Muscle of leg (tissue), 11 donors: ENCODE results near the gene FCER2. TPM values are rescaled to one million over a fixed set of nuclear protein-coding genes. Genes with fewer than 3 reads are reported as not detected.

Source experiments
- DNase-seq: peaks from one replicate; pipeline ENCODE4 v3.0.0; 2013
- H3K27ac ChIP-seq: one replicate; pipeline ENCODE4 v1.5.1; 2013; ENCODE audit warnings: mild to moderate bottlenecking, low read length, control low read depth
- H3K27me3 ChIP-seq: one replicate; pipeline ENCODE4 v1.6.1; 2013; ENCODE audit warnings: low read length; ENCODE audit not compliant: control insufficient read depth, insufficient read depth
- H3K36me3 ChIP-seq: one replicate; pipeline ENCODE4 v1.6.1; 2013; ENCODE audit warnings: low read length; ENCODE audit not compliant: control insufficient read depth, insufficient read depth
- H3K4me1 ChIP-seq: one replicate; pipeline ENCODE4 v1.6.1; 2013; ENCODE audit warnings: low read length; ENCODE audit not compliant: control insufficient read depth, insufficient read depth
- H3K4me3 ChIP-seq: one replicate; pipeline ENCODE4 v1.5.1; 2013; ENCODE audit warnings: low read length, control low read depth
- H3K9me3 ChIP-seq: replicated peaks from 2 replicates; pipeline ENCODE4 v1.6.1; 2013; ENCODE audit warnings: low read depth, low read length; ENCODE audit not compliant: control insufficient read depth
- WGBS: methylation state at CpG from one replicate; pipeline ENCODE4 v1.1.5; 2013; ENCODE audit warnings: missing lambda C conversion rate; ENCODE audit not compliant: insufficient coverage; 5-methylcytosine and 5-hydroxymethylcytosine counted together
- polyA plus RNA-seq, 8 donors: library from polyadenylated mRNA; unstranded; fragments of 120-200 nt; gene quantifications; one replicate each; pipeline versions ENCODE4 v1.2.1 to v1.2.3, GENCODE V29; 2013; ENCODE audit warnings: inconsistent platforms in 1 of 8, low replicate concordance in 1 of 8; ENCODE audit not compliant: insufficient read length in 8 of 8, insufficient read depth in 1 of 8
- total RNA-seq: library from RNA; stranded (reverse); fragments of 120-200 nt; gene quantifications from one replicate; pipeline ENCODE4 v1.2.4, GENCODE V29; 2013

The FCER2 gene
- total and polyA plus RNA-seq, 9 donors: 0.16 to 1.0 (median 0.41) TPM

- no peaks in the 10 kb centered on the region for H3K4me1 ChIP-seq
- H3K36me3 ChIP-seq: no peaks in the 10 kb centered on the region
- peaks cover 47% of the 10 kb centered on the region for H3K27me3 ChIP-seq
- no peak overlapping the region for H3K4me3 ChIP-seq
- DNase-seq: no peak
- H3K9me3 ChIP-seq: no peaks in the 10 kb centered on the region
- no peak overlapping the region for H3K27ac ChIP-seq
- WGBS: 80% methylated on average over 1 of the region's 6 CpGs
Measured at GRCh38 chr19:7733376-7733775, 31.4 kb upstream of the FCER2 start.

- Histone ChIP-seq H3K27ac (no peak within 1 kb of the TSS), H3K9me3 (no peaks in the 10 kb centered on the region), H3K36me3 (no peaks in the 10 kb centered on the region), H3K4me1 (no peaks in the 10 kb centered on the region), H3K4me3 (no peak within 1 kb of the TSS), H3K27me3 (peaks cover 55% of the 10 kb centered on the region)
- 63% methylated on average over 9 of the region's 9 CpGs for WGBS
- no peak for DNase-seq
Measured at GRCh38 chr19:7732045-7732444, 30.1 kb upstream of the FCER2 start, which contains the start of gene CLEC4G. Gene CLEC4G, minus strand, starts transcription at chr19:7732110. Its CDS starts 8 bp downstream, at chr19:7732102.

GRCh38 chr19:7731615-7732014, 29.7 kb upstream of the FCER2 start:
- Histone ChIP-seq H3K36me3 (no peaks in the 10 kb centered on the region), H3K4me1 (no peaks in the 10 kb centered on the region), H3K4me3 (no peak overlapping the region), H3K27me3 (peaks cover 55% of the 10 kb centered on the region), H3K27ac (no peak overlapping the region), H3K9me3 (no peaks in the 10 kb centered on the region)
- WGBS: 79% methylated on average over 4 of the region's 5 CpGs
- DNase-seq: no peak

- Histone ChIP-seq H3K36me3 (no peaks in the 10 kb centered on the region), H3K4me3 (no peak overlapping the region), H3K4me1 (no peaks in the 10 kb centered on the region), H3K27me3 (peaks cover 55% of the 10 kb centered on the region), H3K9me3 (no peaks in the 10 kb centered on the region), H3K27ac (no peak overlapping the region)
- WGBS: 58% methylated on average over 37 of the region's 39 CpGs
- no peak for DNase-seq
Measured at GRCh38 chr19:7731218-7731595, 29.3 kb upstream of the FCER2 start.

GRCh38 chr19:7730286-7731217, 28.6 kb upstream of the FCER2 start:
- DNase-seq: no peak
- Histone ChIP-seq H3K4me1 (no peaks in the 10 kb centered on the region), H3K36me3 (no peaks in the 10 kb centered on the region), H3K27me3 (peaks cover 55% of the 10 kb centered on the region), H3K27ac (no peak overlapping the region), H3K9me3 (no peaks in the 10 kb centered on the region), H3K4me3 (no peak overlapping the region)
- WGBS: 2% methylated on average over 65 of the region's 78 CpGs

GRCh38 chr19:7729831-7730285, 27.9 kb upstream of the FCER2 start:
- DNase-seq: no peak
- no peak overlapping the region for H3K4me3 ChIP-seq

GRCh38 chr19:7729211-7729610, 27.3 kb upstream of the FCER2 start:
- H3K4me3 ChIP-seq: no peak overlapping the region
- no peaks in the 10 kb centered on the region for H3K9me3 ChIP-seq
- no peaks in the 10 kb centered on the region for H3K4me1 ChIP-seq
- H3K27ac ChIP-seq: no peak overlapping the region
- H3K36me3 ChIP-seq: no peaks in the 10 kb centered on the region
- DNase-seq: no peak
- peaks cover 53% of the 10 kb centered on the region for H3K27me3 ChIP-seq
- 7% methylated on average over 6 of the region's 16 CpGs for WGBS

More at GRCh38 chr19:7729831-7730285, 27.9 kb upstream of the FCER2 start:
- H3K27me3 ChIP-seq: peaks cover 55% of the 10 kb centered on the region
- no peak overlapping the region for H3K27ac ChIP-seq
- WGBS: 7% methylated on average over 23 of the region's 34 CpGs
- no peaks in the 10 kb centered on the region for H3K9me3 ChIP-seq
- H3K4me1 ChIP-seq: no peaks in the 10 kb centered on the region
- no peaks in the 10 kb centered on the region for H3K36me3 ChIP-seq

GRCh38 chr19:7725791-7726190, 23.9 kb upstream of the FCER2 start:
- no peaks in the 10 kb centered on the region for H3K36me3 ChIP-seq
- no peak for DNase-seq
- no peak overlapping the region for H3K27ac ChIP-seq
- H3K4me3 ChIP-seq: no peak overlapping the region
- peaks cover 32% of the 10 kb centered on the region for H3K27me3 ChIP-seq
- no peaks in the 10 kb centered on the region for H3K9me3 ChIP-seq
- WGBS: 40% methylated on average over 1 of the region's 2 CpGs
- no peaks in the 10 kb centered on the region for H3K4me1 ChIP-seq

GRCh38 chr19:7722231-7722651, 20.3 kb upstream of the FCER2 start:
- H3K36me3 ChIP-seq: no peaks in the 10 kb centered on the region
- H3K4me1 ChIP-seq: no peaks in the 10 kb centered on the region
- WGBS: 20% methylated on average over 2 of the region's 5 CpGs
- H3K27ac ChIP-seq: no peak overlapping the region
- no peak overlapping the region for H3K4me3 ChIP-seq
- no peaks in the 10 kb centered on the region for H3K9me3 ChIP-seq
- no peak for DNase-seq
- H3K27me3 ChIP-seq: no peaks in the 10 kb centered on the region

- no peak for DNase-seq
- Histone ChIP-seq H3K27ac (no peak overlapping the region), H3K4me3 (no peak overlapping the region), H3K27me3 (no peaks in the 10 kb centered on the region), H3K36me3 (no peaks in the 10 kb centered on the region), H3K4me1 (no peaks in the 10 kb centered on the region), H3K9me3 (peaks cover 4% of the 10 kb centered on the region)
- 55% methylated on average over 4 of the region's 6 CpGs for WGBS
Measured at GRCh38 chr19:7720351-7720750, 18.4 kb upstream of the FCER2 start.
